ENCODE measurements around the gene ZNF576. TPM values are rescaled to one million over a fixed set of nuclear protein-coding genes. Genes with fewer than 3 reads are reported as not detected.

The ZNF576 gene
- total RNA-seq, 4 donors from 2014 or later, result 9.9 to 18.8 (median 15.2) TPM

GRCh38 chr19:43638214-43638994 is 42.0 kb downstream of the ZNF576 start:
- no peak for DNase-seq (ENCODE audit: low spot score in 2 of 2)
- H3K4me1 ChIP-seq, result peaks cover 0 to 63% (median 11%) of the 10 kb centered on the region in 4 donors
- H3K4me3 ChIP-seq, result peak overlapping the region; percentile 42 to 72 (median 50)
- peaks cover 2 to 44% of the 10 kb centered on the region in 2 donors for H3K27me3 ChIP-seq
- H3K9me3 ChIP-seq, result no peaks in the 10 kb centered on the region
- peak overlapping the region; percentile 56 to 92 (median 82) for H3K27ac ChIP-seq
- H3K36me3 ChIP-seq, result no peaks in the 10 kb centered on the region
- no peak for TF ChIP-seq POLR2A (IDR thresholded peaks at IDR 0.05)
- TF ChIP-seq CTCF (IDR thresholded peaks at IDR 0.05), result no peak
- TF ChIP-seq EP300 (IDR thresholded peaks at IDR 0.05), result no peak
- WGBS, 2 donors, result 45 to 49% methylated on average over 12 to 13 of the region's 13 CpGs

- Histone ChIP-seq H3K4me3 (peak overlapping the region; percentile 42 to 72 (median 50)), H3K9me3 (no peaks in the 10 kb centered on the region), H3K27ac (peak overlapping the region; percentile 56 to 92 (median 82)), H3K36me3 (no peaks in the 10 kb centered on the region), H3K4me1 (peaks cover 0 to 57% (median 11%) of the 10 kb centered on the region in 4 donors), H3K27me3 (peaks cover 2 to 44% of the 10 kb centered on the region in 2 donors)
- DNase-seq (ENCODE audit: low spot score in 2 of 2), result no peak
- WGBS, 2 donors, result 9 to 10% methylated on average over 17 to 18 of the region's 18 CpGs
- TF ChIP-seq POLR2A (IDR thresholded peaks at IDR 0.05), result no peak
- no peak for TF ChIP-seq CTCF (IDR thresholded peaks at IDR 0.05)
- TF ChIP-seq EP300 (IDR thresholded peaks at IDR 0.05), result no peak
These were observed 42.7 kb downstream of the ZNF576 start for GRCh38 chr19:43638995-43639518.

GRCh38 chr19:43639519-43640423 is 43.4 kb downstream of the ZNF576 start, which contains the start of gene CADM4:
Gene CADM4, minus strand, starts transcription at chr19:43639850. Its CDS starts 60 bp downstream, at chr19:43639790.
- Histone ChIP-seq H3K4me1 (peaks cover 0 to 49% (median 11%) of the 10 kb centered on the region in 4 donors), H3K27ac (peak within 1 kb of the TSS; percentile 73 to 92 (median 84)), H3K9me3 (no peaks in the 10 kb centered on the region), H3K4me3 (peak within 1 kb of the TSS; percentile 47 to 72 (median 60)), H3K27me3 (peaks cover 2 to 43% of the 10 kb centered on the region in 2 donors), H3K36me3 (no peaks in the 10 kb centered on the region)
- WGBS, 2 donors, result 1 to 2% methylated on average over 61 to 86 of the region's 110 CpGs
- DNase-seq (ENCODE audit: low spot score in 2 of 2), result no peak
- TF ChIP-seq POLR2A (IDR thresholded peaks at IDR 0.05), result no peak
- no peak for TF ChIP-seq EP300 (IDR thresholded peaks at IDR 0.05)
- no peak for TF ChIP-seq CTCF (IDR thresholded peaks at IDR 0.05)

GRCh38 chr19:43640424-43640757 is 44.0 kb downstream of the ZNF576 start:
- DNase-seq (ENCODE audit: low spot score in 2 of 2), result no peak
- no peak for TF ChIP-seq POLR2A (IDR thresholded peaks at IDR 0.05)
- TF ChIP-seq CTCF (IDR thresholded peaks at IDR 0.05), result no peak
- TF ChIP-seq EP300 (IDR thresholded peaks at IDR 0.05), result no peak
- peaks cover 0 to 43% (median 11%) of the 10 kb centered on the region in 4 donors for H3K4me1 ChIP-seq
- peaks cover 2 to 37% of the 10 kb centered on the region in 2 donors for H3K27me3 ChIP-seq
- H3K4me3 ChIP-seq, result peak overlapping the region; percentile 47 to 72 (median 60)
- no peaks in the 10 kb centered on the region for H3K9me3 ChIP-seq
- peak overlapping the region; percentile 57 to 90 (median 84) for H3K27ac ChIP-seq
- WGBS, 2 donors, result 4 to 6% methylated on average over 9 of the region's 9 CpGs
- no peaks in the 10 kb centered on the region for H3K36me3 ChIP-seq

All from tibial nerve (tissue), 4 donors.